GM21367 (cell line): ENCODE results near the gene NDUFV2.

Experiments used
- ATAC-seq: cut with Tn5 transposase; IDR thresholded peaks from one replicate; pipeline ENCODE4 v1.9.1; 2021; ENCODE audit not compliant: unreplicated experiment

The NDUFV2 gene

DNA sequence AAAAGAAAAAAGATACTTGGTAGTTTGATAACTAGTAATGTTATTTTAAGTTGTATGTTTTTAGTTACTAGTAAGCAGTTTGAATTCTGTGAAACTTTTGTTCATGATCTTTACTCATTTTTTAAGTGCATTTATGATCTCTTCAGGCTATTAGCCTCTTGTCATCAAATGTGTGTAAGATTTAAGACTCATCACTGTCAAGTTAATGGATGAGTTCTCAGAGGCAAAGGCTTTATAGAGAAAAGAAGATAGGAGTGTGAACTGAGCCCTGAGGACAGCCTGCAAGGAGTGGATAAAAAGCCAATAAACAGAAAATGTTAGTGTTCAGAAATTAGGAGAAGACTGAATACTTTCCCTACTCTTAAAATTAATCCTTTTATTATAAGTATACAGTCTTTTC, 13.5 kb downstream of the NDUFV2 start:
- ATAC-seq: no peak

GRCh38 chr18:9117980-9118841, 15.7 kb downstream of the NDUFV2 start:
- no peak for ATAC-seq

DNA sequence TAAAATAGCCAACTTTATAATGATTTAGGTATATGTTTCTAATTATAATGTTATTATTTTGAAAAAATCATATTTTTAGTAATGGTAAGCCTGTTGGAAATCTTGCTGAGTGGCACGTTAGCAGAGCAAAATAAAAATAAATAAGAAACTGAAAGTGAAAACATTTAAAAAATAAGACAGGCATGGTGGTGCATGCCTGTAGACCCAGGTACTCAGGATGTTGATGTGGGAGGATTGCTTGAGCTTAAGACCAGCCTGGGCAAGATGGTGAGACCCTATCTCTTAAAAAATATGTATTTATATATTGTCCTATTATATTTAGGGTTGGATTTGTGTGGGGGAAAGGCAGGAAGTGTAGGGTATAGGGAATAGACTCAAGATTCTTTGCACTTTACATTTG, 18.3 kb downstream of the NDUFV2 start:
- no peak for ATAC-seq

GRCh38 chr18:9123520-9123919, 21.0 kb downstream of the NDUFV2 start:
- ATAC-seq: no peak

- ATAC-seq: no peak
Measured at GRCh38 chr18:9124824-9125223, 22.3 kb downstream of the NDUFV2 start.

- no peak for ATAC-seq
Measured at GRCh38 chr18:9126337-9126736, 23.8 kb downstream of the NDUFV2 start.

GRCh38 chr18:9130195-9130594, 27.7 kb downstream of the NDUFV2 start:
- no peak for ATAC-seq

- no peak for ATAC-seq
Measured at GRCh38 chr18:9130806-9131205, 28.3 kb downstream of the NDUFV2 start.

GRCh38 chr18:9132628-9133027, 30.1 kb downstream of the NDUFV2 start:
- no peak for ATAC-seq

DNA sequence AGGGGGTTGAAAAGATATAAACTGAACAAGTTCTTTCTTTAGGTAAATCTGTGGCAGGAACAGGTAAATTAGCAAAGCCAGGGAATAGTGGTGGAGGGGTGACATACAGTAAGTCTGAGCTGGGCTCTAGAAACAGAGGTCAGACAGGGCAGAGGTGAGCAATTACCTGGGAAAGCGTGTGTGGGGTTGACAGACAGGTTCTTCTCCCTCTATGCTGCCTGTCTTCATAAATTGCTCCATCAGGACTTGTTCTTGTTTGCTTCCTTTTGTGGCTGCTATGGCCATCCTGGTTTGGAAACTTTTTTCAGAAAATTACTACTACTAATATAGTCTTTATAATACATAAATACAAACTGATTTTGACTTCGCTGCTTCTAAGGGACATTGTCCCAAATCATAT, 30.7 kb downstream of the NDUFV2 start:
- ATAC-seq: no peak

DNA sequence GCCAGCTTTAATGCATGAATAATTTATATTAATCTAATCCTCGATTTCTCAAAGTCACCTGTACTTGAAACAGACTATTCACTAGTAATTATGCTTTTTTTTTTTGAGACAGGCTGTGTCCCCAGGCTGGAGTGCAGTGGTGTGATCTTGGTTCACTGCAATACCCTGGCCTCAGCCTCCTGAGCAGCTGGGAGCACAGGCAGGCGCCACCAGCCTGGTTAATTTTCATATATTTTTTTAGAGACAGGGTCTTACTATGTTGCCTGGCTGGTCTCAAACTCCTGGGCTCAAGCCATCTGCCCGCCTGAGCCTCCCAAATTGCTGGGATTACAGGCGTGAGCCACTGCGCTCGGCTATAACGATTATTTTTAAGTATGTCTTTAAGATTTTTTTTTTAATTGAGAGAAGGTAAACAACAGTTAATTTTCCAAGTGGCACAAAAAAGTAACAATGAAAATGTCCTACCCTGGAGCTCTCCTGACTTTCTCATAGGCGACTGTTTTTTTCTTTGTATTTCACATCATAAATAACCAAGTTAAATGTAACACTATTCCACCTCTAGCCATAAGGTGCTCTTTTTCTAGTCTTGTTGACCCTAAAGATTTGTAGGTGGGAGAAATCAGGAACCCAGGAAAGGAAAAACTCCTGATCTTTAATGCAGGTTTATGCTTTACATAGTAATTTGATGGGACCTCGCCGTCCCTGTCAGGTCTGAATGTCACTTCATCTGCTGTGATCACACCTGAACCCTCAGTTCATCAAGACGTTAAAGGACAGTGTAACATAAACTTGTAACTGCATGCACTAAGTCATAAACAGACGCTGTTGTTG, 32.8 kb downstream of the NDUFV2 start:
- ATAC-seq: no peak

DNA sequence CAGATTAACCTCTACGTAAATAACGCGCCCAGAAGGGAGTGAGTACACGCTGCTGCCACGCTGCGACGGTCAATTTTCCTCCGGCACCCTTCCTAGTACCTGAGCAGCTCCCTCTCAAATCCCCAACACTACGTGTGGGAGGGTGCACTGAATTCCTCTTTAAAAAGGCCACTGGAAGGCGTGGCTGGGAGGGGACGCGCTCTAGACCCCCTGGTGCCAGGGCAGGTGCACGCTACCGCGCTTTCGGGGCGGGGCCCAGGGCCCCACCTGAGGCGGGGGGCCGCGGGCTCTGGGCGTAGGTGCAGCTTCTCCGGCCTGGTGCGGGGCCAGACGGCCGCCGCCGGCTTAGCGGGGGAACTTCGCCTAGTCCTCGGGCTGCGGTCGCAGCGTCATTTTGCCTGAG, 33.4 kb downstream of the NDUFV2 start:
- ATAC-seq: peak; percentile 6

DNA sequence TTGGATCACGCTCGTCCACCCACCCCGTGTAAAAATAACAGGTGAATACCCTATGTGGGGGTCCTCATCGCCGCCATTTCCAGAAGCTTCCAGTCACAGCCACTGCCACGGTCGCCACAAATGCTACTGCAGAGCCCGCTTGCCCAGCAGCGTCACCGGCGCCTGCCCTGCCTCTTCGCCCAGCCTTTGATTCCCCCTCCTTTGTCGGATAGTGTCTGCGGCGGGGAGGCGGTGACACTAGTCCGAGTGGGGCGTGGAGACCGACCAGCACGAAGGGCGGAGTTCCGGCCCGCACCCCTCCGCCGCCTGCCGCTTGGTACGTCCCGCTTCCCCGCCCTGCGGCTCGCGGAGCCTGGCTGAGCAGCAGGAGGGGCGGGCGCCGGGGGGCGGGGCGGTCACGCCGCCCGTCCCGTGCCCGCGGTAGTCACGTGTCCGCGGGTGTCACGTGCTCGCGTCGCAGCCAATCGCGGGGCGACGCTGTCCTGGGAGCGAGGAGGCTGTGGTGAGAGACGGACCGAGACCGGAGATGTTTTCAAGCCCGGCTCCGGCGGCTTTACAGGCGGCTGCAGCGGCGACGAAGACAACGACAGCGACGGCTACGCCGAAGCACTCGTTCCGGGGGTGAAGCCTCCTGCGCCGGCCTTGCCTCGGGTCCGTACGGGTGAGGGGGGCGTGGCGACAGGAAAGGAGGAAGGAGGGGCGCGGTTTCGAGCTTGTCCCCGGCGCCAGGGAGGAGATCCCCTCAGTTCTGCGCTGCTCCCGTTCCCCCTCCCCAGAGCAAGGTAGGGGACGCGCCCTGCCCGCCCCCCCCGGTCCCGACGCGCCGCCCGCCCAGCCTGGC, 34.0 kb downstream of the NDUFV2 start, which contains the start of gene ANKRD12:
Gene ANKRD12 (plus strand): TSS at position 467 of the 841 bp plus-strand sequence. CDS start 45,652 bp downstream, outside the sequence.
- peak; percentile 66 for ATAC-seq

GRCh38 chr18:9137168-9138066, 34.9 kb downstream of the NDUFV2 start:
- peak; percentile 33 for ATAC-seq

DNA sequence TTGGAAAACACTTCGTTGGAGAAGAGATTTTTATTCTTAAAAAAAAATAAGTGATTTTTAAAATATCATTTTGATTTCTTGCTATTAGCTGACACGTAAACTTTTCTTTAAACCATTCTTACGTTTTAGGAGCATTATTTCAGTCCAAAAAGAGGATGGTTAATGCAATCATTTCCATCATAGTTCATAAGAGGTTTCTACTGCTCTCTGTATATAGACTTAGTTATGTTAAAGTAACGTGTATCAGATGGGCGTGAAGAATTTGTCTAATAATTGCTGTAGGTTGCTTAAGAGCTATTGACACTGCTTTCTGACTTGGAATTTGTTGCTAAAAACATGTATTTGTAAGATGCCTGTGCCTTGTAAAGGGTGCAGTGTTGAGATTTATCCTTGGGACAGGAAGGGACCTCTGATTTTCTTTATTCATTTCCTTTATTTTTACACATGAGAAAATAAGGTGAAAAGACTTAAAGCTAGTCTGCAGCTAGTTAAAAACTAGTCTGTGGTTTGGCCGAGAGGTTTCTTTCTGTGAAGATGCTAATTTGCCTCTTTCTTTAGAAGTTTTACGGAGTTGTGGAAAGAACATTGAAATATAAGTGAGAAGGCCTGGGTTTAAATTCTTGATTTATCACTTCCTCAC, 37.0 kb downstream of the NDUFV2 start:
- no peak for ATAC-seq

GRCh38 chr18:9140381-9140780, 37.9 kb downstream of the NDUFV2 start:
- ATAC-seq: no peak

- ATAC-seq: no peak
Measured at GRCh38 chr18:9140984-9141383, 38.5 kb downstream of the NDUFV2 start.

DNA sequence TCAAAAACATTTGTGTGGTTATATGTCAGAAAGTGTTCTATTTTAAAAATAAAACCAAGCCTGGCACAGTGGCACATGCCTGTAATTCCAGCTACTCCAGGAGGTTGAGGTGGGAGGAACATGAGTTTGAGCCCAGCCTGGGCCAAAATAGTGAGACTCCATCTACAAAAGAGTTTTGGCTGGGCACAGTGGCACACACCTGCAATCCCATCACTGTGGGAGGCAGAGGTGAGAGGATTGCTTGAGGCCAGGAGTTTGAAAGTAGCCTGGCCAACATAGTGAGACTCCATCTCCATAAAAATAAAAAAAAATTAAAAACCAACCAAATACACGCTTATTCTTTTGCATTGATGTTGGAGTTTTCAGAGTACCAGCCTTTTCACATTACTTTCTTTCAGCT, 43.7 kb downstream of the NDUFV2 start:
- no peak for ATAC-seq

DNA sequence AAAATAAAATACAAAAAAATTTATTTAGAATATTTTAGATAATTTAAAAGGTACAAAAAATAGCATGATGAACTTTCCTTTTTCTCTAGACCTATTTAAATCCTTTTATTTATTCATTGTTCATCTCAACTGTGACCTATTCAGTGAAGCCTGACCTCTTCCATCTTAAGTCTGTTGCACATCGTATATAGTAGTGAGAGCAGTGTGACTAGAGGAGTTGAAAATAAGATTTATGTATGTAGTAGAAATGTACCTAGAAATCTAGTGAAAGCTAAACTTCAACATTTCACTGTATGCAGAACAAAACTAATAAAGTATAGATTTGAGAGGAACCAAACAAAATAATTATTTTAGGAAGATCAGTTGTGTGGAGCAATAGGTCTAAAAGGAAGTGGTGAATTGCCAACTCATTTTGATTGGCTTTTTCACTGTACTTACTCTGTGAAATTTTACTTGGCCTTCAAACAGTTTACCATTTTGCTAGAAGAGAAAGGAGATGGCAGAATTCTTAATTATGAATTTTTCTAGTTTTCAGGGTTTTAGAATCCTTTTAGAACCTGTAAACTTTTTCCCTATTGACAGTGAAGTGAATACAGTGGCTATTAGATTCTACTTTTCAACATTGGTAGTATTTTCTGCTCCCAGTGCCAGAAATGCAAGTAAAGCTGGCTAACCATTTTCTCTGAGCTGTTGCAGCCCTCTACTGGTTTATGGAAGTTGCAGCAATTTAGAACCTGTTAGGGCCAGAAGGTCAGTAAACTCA, 45.1 kb downstream of the NDUFV2 start:
- ATAC-seq: peak; percentile 51
